SU-DHL-6 (cell line): ENCODE results near the gene VPS35.

ENCODE experiments used
- EZH2phosphoT487 ChIP-seq: fragments of 200-600 bp; sonication (generic), shearing (Covaris generic); conservative IDR thresholded peaks from 2 replicates; pipeline ENCODE4 v1.6.1; 2018; ENCODE audit warnings: mild to moderate bottlenecking, antibody characterized with exemption, low read length, moderate library complexity, mixed read lengths
- TF ChIP-seq, protein P1 (sequence below): fragments of 200-600 bp; sonication (generic); IDR thresholded peaks from one replicate; pipeline ENCODE4 v1.5.1; 2017; ENCODE audit warnings: antibody characterized with exemption, mild to moderate bottlenecking, low read length, moderate library complexity; ENCODE audit not compliant: insufficient read depth, poor library complexity, severe bottlenecking

DNA sequence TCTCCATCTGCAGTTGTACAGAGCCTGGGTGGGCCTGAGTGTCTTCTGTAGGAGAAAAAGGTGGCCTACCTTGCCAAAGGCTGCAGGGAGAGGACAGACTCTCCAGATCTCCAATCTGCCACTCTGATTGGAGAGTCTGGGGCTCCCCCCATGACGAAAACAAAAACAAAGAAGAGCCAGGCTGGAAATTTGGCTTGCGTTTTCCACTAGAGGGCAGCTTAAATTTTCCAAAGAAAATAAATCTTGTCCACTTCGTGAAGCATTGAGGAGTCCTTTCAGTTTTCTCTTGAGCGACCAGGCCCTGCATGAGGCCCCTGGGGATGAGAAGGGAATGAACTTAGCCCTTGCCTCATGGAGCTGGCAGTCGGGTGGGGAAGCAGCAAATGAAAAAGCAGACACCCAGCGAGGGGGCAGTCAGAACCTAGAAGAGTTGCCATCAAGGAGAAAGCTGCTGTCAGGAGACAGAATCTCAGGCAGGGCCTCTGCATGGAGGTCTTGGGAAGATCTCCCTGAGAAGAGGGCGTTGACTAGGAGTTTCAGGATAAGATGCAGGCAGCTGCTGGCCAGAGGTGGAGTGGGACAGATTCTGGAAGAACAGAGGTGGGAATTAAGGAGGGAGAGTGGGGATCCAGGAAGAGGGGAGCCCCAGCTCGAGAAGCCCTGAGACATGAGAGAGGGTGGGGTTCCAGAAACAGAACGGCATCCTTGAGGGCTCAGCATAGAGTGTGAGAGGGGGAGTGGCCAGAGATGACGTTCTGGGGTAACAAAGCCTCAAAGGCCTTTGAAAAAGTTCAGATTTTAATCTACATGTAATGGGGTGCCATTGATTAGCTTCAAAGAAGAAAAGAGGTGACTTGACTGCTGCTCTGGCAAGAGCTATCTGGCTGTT, 59.4 kb downstream of the VPS35 start:
- TF ChIP-seq, protein P1, sequence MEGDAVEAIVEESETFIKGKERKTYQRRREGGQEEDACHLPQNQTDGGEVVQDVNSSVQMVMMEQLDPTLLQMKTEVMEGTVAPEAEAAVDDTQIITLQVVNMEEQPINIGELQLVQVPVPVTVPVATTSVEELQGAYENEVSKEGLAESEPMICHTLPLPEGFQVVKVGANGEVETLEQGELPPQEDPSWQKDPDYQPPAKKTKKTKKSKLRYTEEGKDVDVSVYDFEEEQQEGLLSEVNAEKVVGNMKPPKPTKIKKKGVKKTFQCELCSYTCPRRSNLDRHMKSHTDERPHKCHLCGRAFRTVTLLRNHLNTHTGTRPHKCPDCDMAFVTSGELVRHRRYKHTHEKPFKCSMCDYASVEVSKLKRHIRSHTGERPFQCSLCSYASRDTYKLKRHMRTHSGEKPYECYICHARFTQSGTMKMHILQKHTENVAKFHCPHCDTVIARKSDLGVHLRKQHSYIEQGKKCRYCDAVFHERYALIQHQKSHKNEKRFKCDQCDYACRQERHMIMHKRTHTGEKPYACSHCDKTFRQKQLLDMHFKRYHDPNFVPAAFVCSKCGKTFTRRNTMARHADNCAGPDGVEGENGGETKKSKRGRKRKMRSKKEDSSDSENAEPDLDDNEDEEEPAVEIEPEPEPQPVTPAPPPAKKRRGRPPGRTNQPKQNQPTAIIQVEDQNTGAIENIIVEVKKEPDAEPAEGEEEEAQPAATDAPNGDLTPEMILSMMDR: no peak
- TF ChIP-seq EZH2phosphoT487: no peak
